ENCODE data around the gene TMEM170B.

The TMEM170B gene

DNA sequence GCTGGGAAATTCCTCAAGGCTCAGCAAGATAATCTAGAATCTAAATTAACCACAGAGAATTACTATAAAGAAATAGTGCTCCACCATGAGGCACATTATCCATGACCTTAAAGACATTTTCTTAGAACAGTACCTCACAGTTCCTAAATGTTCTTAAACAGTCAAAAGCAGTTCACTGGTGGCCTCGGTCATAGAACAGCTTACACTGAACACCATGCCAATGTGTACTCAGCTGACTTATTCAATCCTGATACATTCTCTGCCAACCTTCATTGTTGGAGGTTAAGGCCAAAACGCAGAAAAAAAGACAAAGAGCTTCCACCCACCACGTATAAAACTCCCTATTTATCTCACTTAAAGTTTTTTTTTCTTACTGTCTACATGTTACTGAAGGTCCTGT is 21.8 kb upstream of the TMEM170B start:
- Mint-ChIP-seq H3K4me3 (no peak overlapping the region), H3K4me1 (ENCODE audit: low read depth) (no peaks in the 10 kb centered on the region), H3K9me3 (peaks cover 7% of the 10 kb centered on the region), H3K27me3 (ENCODE audit: low read depth) (peaks cover 45% of the 10 kb centered on the region), H3K36me3 (ENCODE audit: low read depth) (no peaks in the 10 kb centered on the region), H3K27ac (no peak overlapping the region)

DNA sequence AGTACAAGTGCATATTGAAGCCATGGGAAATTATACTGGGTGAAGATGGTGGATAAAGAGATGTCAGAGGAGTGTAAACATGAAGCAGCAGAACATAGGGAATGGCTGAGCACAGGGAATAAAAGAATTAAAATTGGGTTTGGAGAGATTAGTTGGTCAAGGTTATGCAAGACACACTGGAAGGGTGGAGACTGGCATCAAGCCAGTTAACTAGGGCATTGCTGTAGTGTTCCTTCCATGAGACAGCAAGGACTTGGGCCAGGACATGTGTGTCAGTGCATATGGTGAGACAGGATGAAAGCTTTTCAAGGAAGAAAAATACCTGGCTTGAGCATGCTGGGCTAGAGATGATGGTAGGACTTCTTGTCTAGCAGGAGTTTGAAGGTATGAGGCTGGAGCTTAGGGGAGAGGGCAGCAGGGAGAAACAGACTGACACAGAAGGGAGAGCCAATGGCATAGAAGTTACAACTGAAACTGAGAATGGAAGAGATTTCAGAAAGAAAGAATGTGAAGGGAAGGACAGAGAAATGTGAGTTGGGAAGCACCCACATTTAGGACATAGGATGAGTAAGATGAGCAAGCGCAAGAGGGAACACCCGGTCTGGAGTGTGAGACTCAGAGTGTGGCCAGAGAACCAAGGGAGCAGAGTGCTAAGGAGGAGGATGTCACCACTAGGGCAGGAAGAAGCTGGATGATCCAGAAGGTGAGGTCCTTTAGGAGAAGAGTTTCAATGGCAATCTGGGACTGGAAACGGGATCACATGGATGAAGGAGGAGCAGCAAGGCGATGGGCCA is 14.5 kb upstream of the TMEM170B start:
- Mint-ChIP-seq H3K27me3 (ENCODE audit: low read depth) (peaks cover 10% of the 10 kb centered on the region), H3K9me3 (peaks cover 4% of the 10 kb centered on the region), H3K4me1 (ENCODE audit: low read depth) (no peaks in the 10 kb centered on the region), H3K27ac (no peak overlapping the region), H3K4me3 (no peak overlapping the region), H3K36me3 (ENCODE audit: low read depth) (no peaks in the 10 kb centered on the region)

DNA sequence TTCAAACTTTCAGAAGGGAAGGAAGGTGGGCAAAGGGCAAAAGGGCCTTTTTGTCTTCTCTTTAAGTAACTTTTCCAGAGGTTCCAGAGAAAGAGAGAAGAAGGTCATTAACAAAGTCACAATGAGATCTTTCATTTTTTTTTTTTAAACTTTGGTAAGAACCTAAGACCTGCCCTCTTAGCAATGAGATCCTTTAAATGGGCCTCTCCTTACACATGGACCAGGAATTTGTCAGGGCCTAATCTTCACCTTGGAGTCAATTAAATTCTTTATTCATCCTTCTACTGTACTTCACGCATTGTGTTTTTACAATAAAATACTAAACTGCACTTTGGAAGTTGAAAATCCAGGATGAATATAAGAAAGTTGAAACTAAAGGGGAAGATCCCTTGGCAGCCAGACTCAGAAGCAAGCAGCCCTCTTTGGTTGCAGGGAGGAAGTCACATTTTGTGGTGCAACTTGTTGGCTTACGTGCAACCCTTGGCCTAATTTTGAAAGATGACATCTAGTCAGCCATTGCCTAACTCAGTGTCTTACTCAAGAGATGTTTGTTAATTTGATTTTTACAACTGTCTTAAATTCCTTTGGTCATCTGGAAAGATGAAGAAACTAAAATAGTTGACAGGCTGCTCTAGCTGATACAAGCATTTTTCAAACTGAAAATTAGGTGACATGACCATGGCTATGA is 11.9 kb upstream of the TMEM170B start:
- H3K4me1 Mint-ChIP-seq (ENCODE audit: low read depth), result no peaks in the 10 kb centered on the region

DNA sequence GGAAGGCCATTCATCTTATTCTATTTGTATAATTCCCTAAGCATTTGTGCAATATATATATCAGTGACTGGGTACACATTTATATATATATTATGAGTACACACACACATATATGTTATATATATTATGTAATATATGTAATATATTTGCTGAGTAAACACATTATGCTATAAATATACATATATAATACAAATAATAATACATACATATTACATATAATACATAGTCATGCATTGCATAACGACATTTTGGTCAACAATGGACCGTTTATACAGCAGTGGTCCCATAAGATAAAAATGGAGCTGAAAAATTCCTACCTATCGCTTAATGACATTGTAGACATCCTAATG is 11.4 kb upstream of the TMEM170B start:
- Mint-ChIP-seq H3K9me3 (no peaks in the 10 kb centered on the region), H3K4me1 (ENCODE audit: low read depth) (no peaks in the 10 kb centered on the region), H3K36me3 (ENCODE audit: low read depth) (no peaks in the 10 kb centered on the region), H3K27ac (no peak overlapping the region), H3K27me3 (ENCODE audit: low read depth) (peaks cover 14% of the 10 kb centered on the region), H3K4me3 (no peak overlapping the region)

More for the DNA sequence above, 11.9 kb upstream of the TMEM170B start:
- Mint-ChIP-seq H3K27me3 (ENCODE audit: low read depth) (peaks cover 19% of the 10 kb centered on the region), H3K36me3 (ENCODE audit: low read depth) (no peaks in the 10 kb centered on the region), H3K27ac (no peak overlapping the region), H3K4me3 (no peak overlapping the region), H3K9me3 (no peaks in the 10 kb centered on the region)

DNA sequence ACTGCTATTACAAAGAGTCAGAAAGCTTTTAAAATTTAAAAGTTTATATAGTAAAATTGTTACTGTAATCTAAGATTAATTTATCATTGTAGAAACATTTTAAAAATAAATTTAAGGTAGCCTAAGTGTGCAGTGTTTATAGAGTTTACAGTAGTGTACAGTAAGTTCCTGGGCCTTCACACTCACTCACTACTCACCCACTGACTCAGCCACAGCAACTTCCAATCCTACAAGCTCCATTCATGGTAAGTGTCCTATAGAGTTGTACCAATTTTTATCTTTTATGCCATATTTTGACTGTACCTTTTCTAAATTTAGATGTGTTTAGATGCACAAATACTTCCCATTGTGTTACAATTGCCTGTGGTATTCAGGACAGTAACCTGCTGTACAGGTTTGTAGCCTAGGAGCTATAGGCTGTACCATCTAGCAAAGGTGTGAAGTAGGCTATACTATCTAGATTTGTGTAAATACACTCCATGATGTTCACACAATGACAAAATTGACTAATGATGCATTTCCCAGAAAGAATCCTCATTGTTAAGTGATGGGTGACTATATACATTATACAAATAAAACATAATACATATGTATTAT is 10.2 kb upstream of the TMEM170B start:
- H3K36me3 Mint-ChIP-seq (ENCODE audit: low read depth), result no peaks in the 10 kb centered on the region
- H3K27ac Mint-ChIP-seq, result no peak overlapping the region
- no peak overlapping the region for H3K4me3 Mint-ChIP-seq
- no peaks in the 10 kb centered on the region for H3K9me3 Mint-ChIP-seq
- H3K4me1 Mint-ChIP-seq (ENCODE audit: low read depth), result no peaks in the 10 kb centered on the region
- H3K27me3 Mint-ChIP-seq (ENCODE audit: low read depth), result peaks cover 22% of the 10 kb centered on the region

DNA sequence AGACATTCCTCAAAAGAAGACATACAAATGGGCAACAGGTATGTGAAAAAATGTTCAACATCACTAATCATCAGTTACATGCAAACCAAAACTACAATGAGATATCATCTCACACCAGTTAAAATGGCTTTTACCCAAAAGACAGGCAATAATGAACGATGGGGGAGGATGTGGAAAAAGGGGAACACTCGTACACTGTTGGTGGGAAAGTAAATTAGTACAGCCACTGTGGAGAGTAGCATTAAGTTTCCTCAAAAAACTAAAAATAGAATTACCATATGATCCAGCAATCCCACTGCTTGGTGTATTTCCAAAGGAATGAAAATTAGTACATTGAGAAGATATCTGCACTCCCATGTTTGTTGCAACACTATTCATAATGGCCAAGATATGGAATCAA is 8.6 kb upstream of the TMEM170B start:
- Mint-ChIP-seq H3K27ac (no peak overlapping the region), H3K27me3 (ENCODE audit: low read depth) (peaks cover 32% of the 10 kb centered on the region), H3K9me3 (no peaks in the 10 kb centered on the region), H3K4me1 (ENCODE audit: low read depth) (no peaks in the 10 kb centered on the region), H3K4me3 (no peak overlapping the region), H3K36me3 (ENCODE audit: low read depth) (no peaks in the 10 kb centered on the region)

DNA sequence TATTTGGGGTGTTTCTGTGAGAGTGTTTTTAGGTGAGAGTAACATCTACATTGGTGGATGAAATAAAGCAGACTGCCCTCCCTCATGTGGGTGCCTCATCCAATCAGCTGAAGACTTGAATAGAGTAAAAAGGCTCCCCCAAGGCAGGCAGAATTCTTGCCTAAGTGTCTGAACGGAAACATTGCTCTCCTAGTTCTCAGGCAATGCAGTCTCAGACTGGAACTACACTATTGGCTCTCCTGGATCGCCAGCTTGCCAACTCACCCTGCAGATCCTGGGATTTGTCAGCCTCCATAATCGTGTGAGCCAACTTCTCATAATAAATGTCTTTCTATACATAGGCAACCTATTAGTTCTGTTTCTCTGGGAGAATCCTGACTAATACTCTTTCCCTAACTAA is 5.5 kb upstream of the TMEM170B start:
- H3K4me3 Mint-ChIP-seq, result no peak overlapping the region
- H3K9me3 Mint-ChIP-seq, result no peaks in the 10 kb centered on the region
- no peaks in the 10 kb centered on the region for H3K36me3 Mint-ChIP-seq (ENCODE audit: low read depth)
- peaks cover 5% of the 10 kb centered on the region for H3K4me1 Mint-ChIP-seq (ENCODE audit: low read depth)
- H3K27me3 Mint-ChIP-seq (ENCODE audit: low read depth), result peaks cover 63% of the 10 kb centered on the region
- no peak overlapping the region for H3K27ac Mint-ChIP-seq

DNA sequence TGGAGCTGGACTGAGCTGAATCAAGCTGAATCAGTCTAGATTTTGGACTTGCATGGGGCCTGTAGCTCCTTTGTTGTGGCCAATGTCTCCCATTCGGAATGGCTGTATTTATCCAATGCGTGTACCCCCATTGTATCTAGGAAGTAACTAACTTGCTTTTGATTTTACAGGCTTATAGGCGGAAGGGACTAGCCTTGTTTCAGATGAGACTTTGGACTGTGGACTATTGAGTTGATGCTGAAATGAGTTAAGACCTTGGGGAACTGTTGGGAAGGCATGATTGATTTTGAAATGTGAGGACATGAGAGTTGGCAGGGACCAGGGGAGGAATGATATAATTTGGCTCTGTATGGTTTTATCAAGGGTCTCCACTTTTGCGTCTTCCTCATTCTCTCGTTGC is 3.0 kb upstream of the TMEM170B start:
- H3K4me3 Mint-ChIP-seq, result no peak overlapping the region
- peaks cover 6% of the 10 kb centered on the region for H3K4me1 Mint-ChIP-seq (ENCODE audit: low read depth)
- H3K27me3 Mint-ChIP-seq (ENCODE audit: low read depth), result peaks cover 67% of the 10 kb centered on the region
- H3K27ac Mint-ChIP-seq, result no peak overlapping the region
- H3K9me3 Mint-ChIP-seq, result no peaks in the 10 kb centered on the region
- no peaks in the 10 kb centered on the region for H3K36me3 Mint-ChIP-seq (ENCODE audit: low read depth)

GRCh38 chr6:11535801-11536230 is 1.7 kb upstream of the TMEM170B start:
- Mint-ChIP-seq H3K27me3 (ENCODE audit: low read depth) (peaks cover 76% of the 10 kb centered on the region), H3K4me3 (no peak overlapping the region), H3K27ac (no peak overlapping the region), H3K9me3 (no peaks in the 10 kb centered on the region), H3K36me3 (ENCODE audit: low read depth) (no peaks in the 10 kb centered on the region), H3K4me1 (ENCODE audit: low read depth) (peaks cover 8% of the 10 kb centered on the region)

GRCh38 chr6:11536795-11537194 is 754 bp upstream of the TMEM170B start:
- H3K27ac Mint-ChIP-seq, result peak overlapping the region; percentile 50
- H3K9me3 Mint-ChIP-seq, result no peaks in the 10 kb centered on the region
- H3K27me3 Mint-ChIP-seq (ENCODE audit: low read depth), result peaks cover 80% of the 10 kb centered on the region
- H3K4me1 Mint-ChIP-seq (ENCODE audit: low read depth), result peaks cover 8% of the 10 kb centered on the region
- no peaks in the 10 kb centered on the region for H3K36me3 Mint-ChIP-seq (ENCODE audit: low read depth)
- peak overlapping the region; percentile 83 for H3K4me3 Mint-ChIP-seq

DNA sequence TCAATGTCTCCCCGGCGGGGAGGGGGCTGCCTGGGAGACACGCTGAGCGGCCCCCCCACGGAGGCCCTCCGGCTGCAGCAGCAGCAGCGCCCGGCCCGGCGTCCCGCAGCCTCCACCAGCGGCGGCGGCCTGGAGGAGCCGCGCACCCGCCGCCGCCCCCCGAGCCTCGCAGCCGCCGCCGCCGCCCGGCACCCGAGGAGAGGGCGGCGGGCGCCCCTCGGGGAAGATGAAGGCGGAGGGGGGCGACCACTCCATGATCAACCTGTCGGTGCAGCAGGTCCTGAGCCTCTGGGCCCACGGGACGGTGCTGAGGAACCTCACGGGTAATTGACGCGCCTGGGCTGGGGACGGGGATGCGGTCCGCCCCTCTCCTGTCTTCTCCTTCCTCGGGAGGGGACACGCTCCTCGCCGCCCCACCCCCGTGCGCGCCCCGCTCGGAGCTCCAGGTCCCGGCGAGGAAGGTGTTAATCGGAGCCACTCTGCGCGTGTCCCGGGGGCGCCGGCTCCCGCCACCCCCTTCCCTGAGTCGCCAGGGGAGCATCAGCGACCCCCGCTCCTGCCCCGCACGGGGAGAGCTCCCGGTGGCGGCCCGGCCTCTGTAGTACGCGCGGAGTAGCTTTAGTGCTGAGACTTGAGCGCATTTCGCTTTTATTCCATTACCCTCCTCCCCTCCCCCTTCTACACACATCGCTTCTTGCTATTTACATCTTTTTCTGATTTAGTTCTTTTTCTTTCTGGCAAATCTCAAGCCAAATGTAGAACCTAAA is 686 bp downstream of the TMEM170B start:
- Mint-ChIP-seq H3K9me3 (no peaks in the 10 kb centered on the region), H3K27me3 (ENCODE audit: low read depth) (peaks cover 78% of the 10 kb centered on the region), H3K36me3 (ENCODE audit: low read depth) (no peaks in the 10 kb centered on the region), H3K27ac (no peak overlapping the region), H3K4me3 (peak overlapping the region; percentile 76), H3K4me1 (ENCODE audit: low read depth) (peaks cover 8% of the 10 kb centered on the region)

- H3K27ac Mint-ChIP-seq, result no peak overlapping the region
- no peaks in the 10 kb centered on the region for H3K9me3 Mint-ChIP-seq
- H3K27me3 Mint-ChIP-seq (ENCODE audit: low read depth), result peaks cover 78% of the 10 kb centered on the region
- peaks cover 8% of the 10 kb centered on the region for H3K4me1 Mint-ChIP-seq (ENCODE audit: low read depth)
- H3K4me3 Mint-ChIP-seq, result peak overlapping the region; percentile 76
- no peaks in the 10 kb centered on the region for H3K36me3 Mint-ChIP-seq (ENCODE audit: low read depth)
Measured at GRCh38 chr6:11538819-11539468, 1.4 kb downstream of the TMEM170B start.

DNA sequence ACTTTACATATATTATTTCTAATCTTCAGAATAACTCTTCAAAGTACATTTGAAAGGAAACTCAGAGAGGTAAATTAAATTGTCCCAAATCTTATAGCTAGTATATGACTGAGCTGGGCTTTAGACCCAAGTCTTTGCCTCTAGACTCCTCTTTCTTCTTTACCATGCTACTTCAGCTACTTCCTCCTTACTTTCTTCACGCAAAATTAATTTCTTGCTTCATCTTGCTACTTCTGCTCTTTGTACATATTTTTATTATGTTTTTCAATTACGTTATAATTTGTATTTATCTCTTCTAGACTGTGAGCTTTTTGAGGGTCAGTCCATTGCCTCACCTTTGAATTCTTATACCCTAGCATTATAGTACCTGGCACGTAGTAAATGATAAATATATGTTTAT is 5.3 kb downstream of the TMEM170B start:
- peaks cover 2% of the 10 kb centered on the region for H3K9me3 Mint-ChIP-seq
- peaks cover 3% of the 10 kb centered on the region for H3K4me1 Mint-ChIP-seq (ENCODE audit: low read depth)
- peaks cover 53% of the 10 kb centered on the region for H3K27me3 Mint-ChIP-seq (ENCODE audit: low read depth)
- H3K4me3 Mint-ChIP-seq, result no peak overlapping the region
- no peak overlapping the region for H3K27ac Mint-ChIP-seq
- H3K36me3 Mint-ChIP-seq (ENCODE audit: low read depth), result no peaks in the 10 kb centered on the region

DNA sequence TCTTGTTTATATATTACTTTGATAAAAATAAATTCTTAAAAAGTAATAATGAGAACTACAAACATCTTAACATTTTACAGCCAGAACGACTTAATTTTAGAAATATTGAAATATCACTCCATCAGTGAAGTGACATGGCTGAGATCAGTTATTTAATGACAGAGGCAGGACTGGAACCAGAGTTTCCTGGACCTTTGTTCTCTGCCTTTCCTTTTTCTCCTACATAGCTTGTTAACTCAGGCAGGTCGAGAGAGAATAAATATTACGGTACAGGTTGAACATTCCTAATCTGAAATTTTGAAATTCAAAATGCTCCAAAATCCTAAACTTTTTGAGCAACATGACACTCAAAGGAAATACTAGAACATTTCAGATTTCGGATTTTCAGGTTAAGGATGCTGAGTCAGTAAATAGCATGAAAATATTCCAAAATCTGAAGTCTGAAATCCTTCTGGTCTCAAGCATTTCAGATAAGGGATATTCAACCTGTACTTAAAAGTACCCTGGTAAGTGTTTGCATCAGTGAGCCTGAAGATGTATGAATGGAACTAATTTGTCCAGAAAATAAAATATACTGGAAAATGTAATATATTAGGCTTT is 6.5 kb downstream of the TMEM170B start:
- peaks cover 2% of the 10 kb centered on the region for H3K4me1 Mint-ChIP-seq (ENCODE audit: low read depth)
- no peak overlapping the region for H3K27ac Mint-ChIP-seq
- peaks cover 4% of the 10 kb centered on the region for H3K9me3 Mint-ChIP-seq
- H3K27me3 Mint-ChIP-seq (ENCODE audit: low read depth), result peaks cover 43% of the 10 kb centered on the region
- no peaks in the 10 kb centered on the region for H3K36me3 Mint-ChIP-seq (ENCODE audit: low read depth)
- H3K4me3 Mint-ChIP-seq, result no peak overlapping the region
